ENCODE results near the gene P2RY11. TPM values are rescaled to one million over a fixed set of nuclear protein-coding genes. Genes with fewer than 3 reads are reported as not detected.

P2RY11 gene
- total RNA-seq, 1 experiment from 2014 or later = 23.7 TPM

- ChIA-PET POLR2A (ENCODE audit: unreplicated experiment) (interaction anchor here (0.7 kb wide), 1 partner anchor 27 kb away, joined by 4 read pairs; no protein-coding TSS in a partner anchor), CTCF (no interaction called here)
- Histone ChIP-seq H3K9me2 (ENCODE audit: insufficient read depth) (no peaks in the 10 kb centered on the region), H2AFZ (no peak overlapping the region), H3F3A (ENCODE audit: insufficient read depth, low read depth) (peaks cover 26% of the 10 kb centered on the region), H3K36me3 (ENCODE audit: low read depth) (peaks cover 34% of the 10 kb centered on the region), H3K4me3 (no peak overlapping the region), H3K27ac (no peak overlapping the region), H3K4me2 (no peak overlapping the region), H3K4me1 (replicated peaks; ENCODE audit: insufficient read depth) (no peaks in the 10 kb centered on the region), H3K27me3 (ENCODE audit: insufficient read depth, low read depth) (no peaks in the 10 kb centered on the region), H3K9me3 (ENCODE audit: insufficient read depth, low read depth) (no peaks in the 10 kb centered on the region), H3K79me2 (ENCODE audit: low read depth) (no peaks in the 10 kb centered on the region), H4K20me1 (ENCODE audit: insufficient read depth) (no peaks in the 10 kb centered on the region)
- DNase-seq = no peak
- no peak for TF ChIP-seq EZH2 (IDR thresholded peaks at IDR 0.05; ENCODE audit: low read depth)
- TF ChIP-seq CTCF (conservative IDR thresholded peaks at IDR 0.05) = no peak
- intact Hi-C loops (cut with micrococcal nuclease; ENCODE audit: unreplicated experiment) = no loop called here
- no TSS peak for BruUV-seq (replicated peaks)
Measured at GRCh38 chr19:10132905-10133304, 21.4 kb downstream of the P2RY11 start.

- Histone ChIP-seq H3K4me3 (no peak overlapping the region), H3F3A (ENCODE audit: insufficient read depth, low read depth) (peaks cover 21% of the 10 kb centered on the region), H4K20me1 (ENCODE audit: insufficient read depth) (no peaks in the 10 kb centered on the region), H2AFZ (no peak overlapping the region), H3K27me3 (ENCODE audit: insufficient read depth, low read depth) (no peaks in the 10 kb centered on the region), H3K79me2 (ENCODE audit: low read depth) (no peaks in the 10 kb centered on the region), H3K4me2 (no peak overlapping the region), H3K36me3 (ENCODE audit: low read depth) (peaks cover 34% of the 10 kb centered on the region), H3K4me1 (replicated peaks; ENCODE audit: insufficient read depth) (no peaks in the 10 kb centered on the region), H3K27ac (no peak overlapping the region), H3K9me3 (ENCODE audit: insufficient read depth, low read depth) (no peaks in the 10 kb centered on the region), H3K9me2 (ENCODE audit: insufficient read depth) (no peaks in the 10 kb centered on the region)
- TF ChIP-seq CTCF (conservative IDR thresholded peaks at IDR 0.05) = no peak
- TF ChIP-seq EZH2 (IDR thresholded peaks at IDR 0.05; ENCODE audit: low read depth) = no peak
- intact Hi-C loops (cut with micrococcal nuclease; ENCODE audit: unreplicated experiment) = no loop called here
- POLR2A ChIA-PET (ENCODE audit: unreplicated experiment) = no interaction called here
- BruUV-seq (replicated peaks) = no TSS peak
- CTCF ChIA-PET = no interaction called here
- DNase-seq = no peak
Measured at GRCh38 chr19:10133596-10133995, 22.1 kb downstream of the P2RY11 start.

GRCh38 chr19:10134040-10134439 lies 22.5 kb downstream of the P2RY11 start:
- Histone ChIP-seq H3K27ac (no peak overlapping the region), H3K79me2 (ENCODE audit: low read depth) (no peaks in the 10 kb centered on the region), H3K4me3 (no peak overlapping the region), H3K4me2 (no peak overlapping the region), H3K36me3 (ENCODE audit: low read depth) (peaks cover 35% of the 10 kb centered on the region), H3F3A (ENCODE audit: insufficient read depth, low read depth) (peaks cover 16% of the 10 kb centered on the region; the same call in 1 of the 2 replicates), H4K20me1 (ENCODE audit: insufficient read depth) (no peaks in the 10 kb centered on the region), H3K27me3 (ENCODE audit: insufficient read depth, low read depth) (no peaks in the 10 kb centered on the region), H2AFZ (no peak overlapping the region), H3K4me1 (replicated peaks; ENCODE audit: insufficient read depth) (no peaks in the 10 kb centered on the region), H3K9me3 (ENCODE audit: insufficient read depth, low read depth) (no peaks in the 10 kb centered on the region), H3K9me2 (ENCODE audit: insufficient read depth) (no peaks in the 10 kb centered on the region)
- no peak for TF ChIP-seq EZH2 (IDR thresholded peaks at IDR 0.05; ENCODE audit: low read depth)
- no peak for TF ChIP-seq CTCF (conservative IDR thresholded peaks at IDR 0.05)
- intact Hi-C loops (cut with micrococcal nuclease; ENCODE audit: unreplicated experiment) = no loop called here
- CTCF ChIA-PET = no interaction called here
- BruUV-seq (replicated peaks) = no TSS peak
- DNase-seq = no peak
- POLR2A ChIA-PET (ENCODE audit: unreplicated experiment) = interaction anchor here (0.6 kb wide), 2 partner anchors 26 to 812 kb away, joined by 3 to 9 read pairs; no protein-coding TSS in a partner anchor

Data from PC-9 (cell line).